Measurements from ENCODE around the gene MLIP. TPM values are rescaled to one million over a fixed set of nuclear protein-coding genes. Genes with fewer than 3 reads are reported as not detected.

The MLIP gene
- total RNA-seq, 4 donors from 2014 or later, result 0.54 to 0.62 TPM; not detected in 2

DNA sequence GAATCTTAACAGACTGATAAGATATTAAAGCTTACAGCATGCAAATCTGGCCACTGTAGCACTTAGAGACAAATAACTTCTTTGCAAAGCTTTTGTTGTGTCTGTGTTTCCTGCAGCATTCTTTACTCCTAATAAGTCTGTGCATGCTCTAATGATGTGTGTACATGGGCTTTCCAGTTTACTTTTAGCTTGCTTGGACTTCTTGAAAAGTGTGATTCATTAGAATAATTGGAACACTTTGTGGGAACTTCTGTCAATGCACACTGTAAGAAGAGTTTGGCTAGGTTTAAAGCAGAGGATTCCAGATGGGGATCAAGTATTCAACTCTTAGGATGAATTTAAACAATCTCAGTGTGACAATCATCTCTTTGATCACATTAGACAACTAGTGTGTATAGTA is 174.9 kb downstream of the MLIP start:
- no peak overlapping the region for H3K4me3 ChIP-seq
- H3K36me3 ChIP-seq, result no peaks in the 10 kb centered on the region
- no peaks in the 10 kb centered on the region for H3K9me3 ChIP-seq
- no peak for ATAC-seq
- H3K27me3 ChIP-seq, result no peaks in the 10 kb centered on the region
- H3K4me1 ChIP-seq, result no peaks in the 10 kb centered on the region
- H3K27ac ChIP-seq, result no peak overlapping the region
- TF ChIP-seq POLR2AphosphoS5 (IDR thresholded peaks at IDR 0.05) (no peak), EP300 (IDR thresholded peaks at IDR 0.05) (no peak), POLR2A (IDR thresholded peaks at IDR 0.05) (no peak)
- TF ChIP-seq, protein P1, sequence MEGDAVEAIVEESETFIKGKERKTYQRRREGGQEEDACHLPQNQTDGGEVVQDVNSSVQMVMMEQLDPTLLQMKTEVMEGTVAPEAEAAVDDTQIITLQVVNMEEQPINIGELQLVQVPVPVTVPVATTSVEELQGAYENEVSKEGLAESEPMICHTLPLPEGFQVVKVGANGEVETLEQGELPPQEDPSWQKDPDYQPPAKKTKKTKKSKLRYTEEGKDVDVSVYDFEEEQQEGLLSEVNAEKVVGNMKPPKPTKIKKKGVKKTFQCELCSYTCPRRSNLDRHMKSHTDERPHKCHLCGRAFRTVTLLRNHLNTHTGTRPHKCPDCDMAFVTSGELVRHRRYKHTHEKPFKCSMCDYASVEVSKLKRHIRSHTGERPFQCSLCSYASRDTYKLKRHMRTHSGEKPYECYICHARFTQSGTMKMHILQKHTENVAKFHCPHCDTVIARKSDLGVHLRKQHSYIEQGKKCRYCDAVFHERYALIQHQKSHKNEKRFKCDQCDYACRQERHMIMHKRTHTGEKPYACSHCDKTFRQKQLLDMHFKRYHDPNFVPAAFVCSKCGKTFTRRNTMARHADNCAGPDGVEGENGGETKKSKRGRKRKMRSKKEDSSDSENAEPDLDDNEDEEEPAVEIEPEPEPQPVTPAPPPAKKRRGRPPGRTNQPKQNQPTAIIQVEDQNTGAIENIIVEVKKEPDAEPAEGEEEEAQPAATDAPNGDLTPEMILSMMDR (IDR thresholded peaks at IDR 0.05), result no peak

GRCh38 chr6:54288474-54288873 is 177.2 kb downstream of the MLIP start:
- Histone ChIP-seq H3K9me3 (no peaks in the 10 kb centered on the region), H3K27ac (no peak overlapping the region), H3K4me3 (no peak overlapping the region), H3K36me3 (no peaks in the 10 kb centered on the region), H3K4me1 (no peaks in the 10 kb centered on the region), H3K27me3 (no peaks in the 10 kb centered on the region)
- no peak for ATAC-seq
- TF ChIP-seq, protein P1 (IDR thresholded peaks at IDR 0.05), result no peak
- TF ChIP-seq EP300 (IDR thresholded peaks at IDR 0.05), result no peak
- no peak for TF ChIP-seq POLR2AphosphoS5 (IDR thresholded peaks at IDR 0.05)
- no peak for TF ChIP-seq POLR2A (IDR thresholded peaks at IDR 0.05)
- 82 to 86% methylated on average over 1 to 2 of the region's 2 CpGs for WGBS, 2 donors (ENCODE audit: low coverage in 1 of 2)

DNA sequence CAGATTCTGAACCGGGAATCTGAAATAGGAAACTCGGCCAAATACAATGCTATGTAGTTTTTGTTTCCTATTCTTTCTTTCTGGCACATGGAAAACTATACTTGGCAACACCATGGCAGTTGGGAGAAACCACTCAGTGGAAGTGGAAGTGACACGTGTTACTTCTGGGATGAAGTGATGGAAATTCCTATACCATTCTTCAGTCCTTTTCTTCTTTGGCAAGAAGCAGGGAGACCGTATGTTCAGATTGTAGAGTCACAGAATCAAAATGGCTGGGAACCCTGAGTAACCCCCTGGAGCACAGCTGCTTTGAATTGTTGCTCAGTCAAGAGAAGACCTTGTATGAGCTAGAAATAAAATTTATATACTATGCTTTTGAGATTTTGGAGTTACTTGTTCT is 178.2 kb downstream of the MLIP start:
- no peak for ATAC-seq
- no peak for TF ChIP-seq POLR2AphosphoS5 (IDR thresholded peaks at IDR 0.05)
- TF ChIP-seq EP300 (IDR thresholded peaks at IDR 0.05), result no peak
- TF ChIP-seq POLR2A (IDR thresholded peaks at IDR 0.05), result no peak
- TF ChIP-seq, protein P1 (IDR thresholded peaks at IDR 0.05), result no peak
- Histone ChIP-seq H3K9me3 (no peaks in the 10 kb centered on the region), H3K4me1 (no peaks in the 10 kb centered on the region), H3K27me3 (no peaks in the 10 kb centered on the region), H3K36me3 (no peaks in the 10 kb centered on the region), H3K27ac (no peak overlapping the region), H3K4me3 (no peak overlapping the region)
- WGBS, 2 donors (ENCODE audit: low coverage in 1 of 2), result 82 to 96% methylated on average over 4 of the region's 4 CpGs

GRCh38 chr6:54291146-54291545 is 179.9 kb downstream of the MLIP start:
- 44 to 45% methylated on average over 2 of the region's 2 CpGs for WGBS, 2 donors (ENCODE audit: low coverage in 1 of 2)

GRCh38 chr6:54291738-54292137 is 180.5 kb downstream of the MLIP start:
- TF ChIP-seq POLR2AphosphoS5 (IDR thresholded peaks at IDR 0.05), result no peak
- no peak for TF ChIP-seq POLR2A (IDR thresholded peaks at IDR 0.05)
- WGBS, 2 donors (ENCODE audit: low coverage in 1 of 2), result 21 to 50% methylated on average over 2 of the region's 2 CpGs

More at GRCh38 chr6:54291146-54291545, 179.9 kb downstream of the MLIP start:
- H3K27me3 ChIP-seq, result no peaks in the 10 kb centered on the region
- no peak overlapping the region for H3K4me3 ChIP-seq
- ATAC-seq, result no peak
- TF ChIP-seq POLR2AphosphoS5 (IDR thresholded peaks at IDR 0.05), result no peak
- no peak for TF ChIP-seq EP300 (IDR thresholded peaks at IDR 0.05)
- TF ChIP-seq, protein P1 (IDR thresholded peaks at IDR 0.05), result no peak
- no peak for TF ChIP-seq POLR2A (IDR thresholded peaks at IDR 0.05)
- H3K9me3 ChIP-seq, result no peaks in the 10 kb centered on the region
- H3K36me3 ChIP-seq, result no peaks in the 10 kb centered on the region
- no peak overlapping the region for H3K27ac ChIP-seq
- H3K4me1 ChIP-seq, result no peaks in the 10 kb centered on the region

More at GRCh38 chr6:54291738-54292137, 180.5 kb downstream of the MLIP start:
- no peaks in the 10 kb centered on the region for H3K36me3 ChIP-seq
- no peak overlapping the region for H3K27ac ChIP-seq
- no peaks in the 10 kb centered on the region for H3K9me3 ChIP-seq
- no peak for ATAC-seq
- no peak overlapping the region for H3K4me3 ChIP-seq
- H3K4me1 ChIP-seq, result no peaks in the 10 kb centered on the region
- no peaks in the 10 kb centered on the region for H3K27me3 ChIP-seq

All from gastroesophageal sphincter (tissue), 4 donors.